ENCODE data around the gene PEAK1.
"Not testable (repeated sequence)": the region's sequence is repeated elsewhere in the genome, so short reads cannot be mapped to it uniquely, and the experiment has no call there.

Gene PEAK1

DNA sequence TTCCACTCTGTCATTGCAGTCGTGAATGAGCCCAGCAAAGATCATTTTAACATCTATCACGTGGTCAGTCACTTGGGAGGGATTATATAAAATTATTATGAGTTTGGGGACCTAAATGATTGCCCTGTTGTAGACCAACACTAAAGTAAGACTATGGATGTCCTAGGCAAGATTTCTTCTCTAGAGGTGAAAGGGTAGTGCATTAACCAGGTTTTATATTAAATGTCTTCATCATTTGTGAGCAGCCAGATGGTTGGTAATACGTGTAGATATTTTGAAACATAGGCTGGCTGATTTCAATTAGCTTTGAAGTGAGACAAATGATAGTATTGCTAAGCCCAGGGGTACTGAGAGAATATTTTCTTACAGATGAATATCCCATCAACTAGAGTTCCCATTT lies 198.7 kb downstream of the PEAK1 start:
- DNase-seq, result no peak

DNA sequence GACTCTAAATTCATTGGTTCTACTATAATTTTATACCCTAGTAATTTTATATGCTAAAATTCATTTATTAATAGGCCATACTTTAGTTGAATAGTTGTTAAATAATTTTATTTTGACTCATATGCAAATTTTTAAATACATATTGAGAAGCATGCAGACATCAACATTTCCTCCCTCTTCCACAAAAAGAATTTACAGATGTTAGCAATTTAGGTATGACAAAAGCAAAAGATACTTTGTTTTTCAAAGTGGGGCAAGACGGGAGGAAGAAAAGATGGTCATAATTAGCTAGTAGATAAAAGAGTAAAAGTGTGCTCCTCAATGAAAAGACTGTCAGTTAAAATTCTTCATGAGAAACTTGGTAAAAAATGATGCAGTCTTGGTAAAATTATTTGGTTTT lies 200.1 kb downstream of the PEAK1 start:
- DNase-seq, result no peak

DNA sequence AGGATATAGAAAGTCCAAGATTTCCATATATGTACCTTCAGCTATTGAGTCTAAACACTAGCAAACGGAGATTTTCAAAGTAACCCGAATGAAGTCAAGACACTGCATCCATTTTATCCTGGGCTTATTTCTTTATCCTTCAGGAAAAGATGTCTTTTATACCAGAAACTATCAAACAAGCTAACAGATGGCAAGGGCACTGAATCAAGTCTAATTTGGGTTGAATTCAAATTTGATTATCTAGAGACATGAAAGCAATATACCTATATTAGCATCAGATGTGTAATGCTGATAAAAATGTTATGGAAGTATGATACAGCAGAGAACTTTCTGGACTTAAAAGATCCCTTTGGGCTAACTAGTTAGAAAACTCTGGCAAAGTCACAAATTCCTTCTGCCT lies 210.7 kb downstream of the PEAK1 start:
- DNase-seq, result no peak

DNA sequence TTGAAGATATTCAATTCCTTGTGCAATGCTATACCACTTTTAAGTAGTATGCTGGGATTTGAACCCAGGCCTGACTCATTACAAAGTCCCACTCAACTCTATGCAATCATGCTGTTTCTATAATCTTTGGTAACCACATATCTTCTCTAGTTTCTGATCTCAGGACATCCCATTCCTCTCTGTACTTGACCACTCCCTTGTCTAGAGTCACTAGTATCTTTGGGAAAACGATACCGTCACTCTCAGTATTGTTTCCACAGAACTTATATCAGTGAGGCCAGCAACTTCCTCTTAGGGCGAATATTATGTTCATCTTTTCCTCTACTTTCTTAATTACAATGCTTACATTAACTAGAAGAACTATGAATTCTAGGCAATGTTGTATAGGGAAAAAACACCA lies 211.7 kb downstream of the PEAK1 start:
- DNase-seq, result no peak

DNA sequence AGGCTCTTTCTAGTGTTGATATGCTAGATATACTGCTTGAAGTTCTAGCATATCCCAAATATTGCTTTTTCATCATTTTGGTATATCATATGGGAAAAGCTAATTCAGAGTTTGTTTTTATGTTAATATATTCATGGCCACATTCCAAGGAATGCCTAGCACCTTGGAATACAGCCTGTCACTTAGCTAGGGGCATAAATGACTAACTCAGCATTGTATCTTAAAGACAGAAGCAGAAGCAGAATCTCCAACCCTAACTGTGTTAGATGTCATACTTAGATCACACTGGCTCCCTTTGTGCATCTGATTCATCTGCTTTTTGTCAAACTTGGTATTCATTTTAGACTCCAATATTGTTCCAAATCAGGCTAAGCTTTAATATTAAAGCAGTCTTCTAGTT lies 218.2 kb downstream of the PEAK1 start:
- DNase-seq, result no peak

DNA sequence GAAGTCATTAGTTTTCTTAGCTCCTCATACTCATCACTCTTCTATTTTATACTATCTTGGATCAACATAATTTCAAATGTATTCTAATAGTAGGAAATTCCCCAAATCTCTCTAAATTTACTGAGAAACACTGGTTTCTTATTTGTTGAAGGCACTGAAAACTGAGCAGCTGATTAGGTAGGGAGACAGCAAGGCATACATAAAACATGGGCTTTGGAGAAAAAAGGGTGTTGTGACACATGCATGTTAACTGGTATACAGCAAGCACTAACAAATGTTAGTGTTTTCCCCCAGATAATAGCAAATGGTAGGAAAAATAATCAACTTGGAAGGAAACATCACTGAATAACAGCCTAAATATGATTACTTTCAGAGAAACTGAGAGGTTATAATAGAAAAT lies 223.5 kb downstream of the PEAK1 start:
- no peak for DNase-seq

DNA sequence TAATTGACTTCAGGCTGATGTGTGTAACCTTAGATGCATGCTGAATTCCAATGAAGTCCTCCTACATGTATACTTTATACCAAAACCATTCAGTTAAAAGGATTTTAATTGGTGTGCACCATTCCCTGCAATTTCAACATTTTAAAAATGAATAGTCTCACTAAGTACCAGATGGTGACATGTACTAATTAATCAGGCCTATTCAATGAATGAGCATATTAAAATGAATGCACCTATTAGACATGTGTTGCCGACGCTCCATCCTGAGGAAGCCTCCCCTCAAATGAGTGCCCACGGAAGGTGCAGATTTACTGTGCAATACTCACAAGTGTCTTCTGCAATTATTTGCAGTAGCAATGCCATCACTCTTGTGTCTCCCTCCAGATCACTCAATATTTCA lies 224.3 kb downstream of the PEAK1 start:
- DNase-seq, result no peak

DNA sequence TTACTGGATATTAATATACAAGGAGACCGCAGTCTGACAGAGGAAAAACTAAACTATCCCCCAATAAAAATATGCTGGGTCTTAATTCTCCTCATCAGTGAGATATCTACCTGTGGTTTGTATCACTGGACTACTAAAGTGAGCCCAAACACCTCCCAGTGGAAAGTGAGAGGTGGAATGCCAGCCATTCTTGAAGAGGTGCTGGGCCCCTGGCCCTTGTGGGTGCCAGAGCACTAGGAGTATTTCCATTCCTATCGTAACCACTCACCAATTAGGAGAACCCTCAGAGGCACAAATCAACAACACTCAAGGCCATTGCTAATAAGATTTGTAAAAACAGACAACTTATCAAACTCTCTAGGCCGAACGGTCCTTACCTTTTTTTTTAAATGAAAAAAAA lies 227.5 kb downstream of the PEAK1 start:
- DNase-seq, result no peak

DNA sequence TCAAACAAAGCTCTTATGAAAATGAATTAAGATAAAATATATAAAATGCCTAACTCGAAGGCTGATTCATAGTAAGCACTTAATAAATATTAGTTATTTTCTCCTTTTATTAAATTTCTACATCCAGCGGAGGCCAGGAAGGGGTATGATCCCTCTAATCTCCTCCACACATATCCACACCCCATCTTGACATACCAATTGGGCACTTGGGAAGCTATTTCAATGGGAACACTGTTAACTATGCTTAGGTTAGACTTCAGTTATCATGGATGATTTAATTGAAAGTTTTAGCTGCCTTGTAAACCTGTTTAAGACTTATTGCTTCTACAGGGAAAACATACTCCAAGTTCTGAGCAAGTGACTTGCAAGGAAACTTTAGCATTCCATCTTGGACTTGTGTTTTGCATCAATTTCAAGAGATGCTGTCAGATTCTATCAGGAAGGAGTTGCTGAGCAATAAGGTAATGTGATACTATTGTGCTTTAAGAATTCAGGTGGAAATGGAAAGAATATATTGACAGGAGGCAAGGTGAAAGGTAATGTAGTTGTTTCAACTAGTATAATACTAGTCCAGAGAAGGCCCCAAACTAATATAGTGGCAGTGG lies 228.6 kb downstream of the PEAK1 start:
- no peak for DNase-seq

DNA sequence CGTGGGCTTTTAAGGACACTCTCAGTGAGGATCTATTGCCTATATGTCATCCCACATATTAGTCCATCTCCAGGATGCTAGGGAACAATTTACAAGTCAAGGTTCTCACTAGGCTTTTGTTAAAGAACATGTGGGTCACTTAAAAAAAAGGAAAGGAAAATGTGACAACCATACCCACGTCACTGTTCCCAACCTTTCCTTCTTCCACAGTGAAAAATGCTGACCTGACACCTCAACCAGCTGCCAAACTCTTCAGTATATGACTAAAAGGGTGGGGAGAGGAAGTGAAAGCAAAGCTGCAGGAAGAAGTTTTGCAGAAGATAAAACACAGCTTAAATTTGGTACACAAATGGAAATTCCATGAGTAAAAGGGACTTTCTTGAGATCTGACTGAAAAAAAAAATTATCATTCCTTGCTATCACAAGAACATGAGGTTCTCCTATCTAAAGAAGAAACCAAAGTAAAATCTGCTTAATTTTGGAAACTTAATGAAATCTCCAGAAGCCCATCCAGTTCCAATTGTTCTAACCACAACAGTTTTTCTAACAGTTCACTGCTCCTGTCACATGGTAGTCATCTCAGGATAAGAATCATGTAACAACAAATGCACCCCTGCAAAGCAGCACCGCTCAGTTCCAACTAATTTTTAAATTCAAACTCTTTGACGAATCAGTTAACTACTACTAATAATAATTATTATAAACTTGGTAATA lies 232.0 kb downstream of the PEAK1 start:
- peak; percentile 47 for DNase-seq

DNA sequence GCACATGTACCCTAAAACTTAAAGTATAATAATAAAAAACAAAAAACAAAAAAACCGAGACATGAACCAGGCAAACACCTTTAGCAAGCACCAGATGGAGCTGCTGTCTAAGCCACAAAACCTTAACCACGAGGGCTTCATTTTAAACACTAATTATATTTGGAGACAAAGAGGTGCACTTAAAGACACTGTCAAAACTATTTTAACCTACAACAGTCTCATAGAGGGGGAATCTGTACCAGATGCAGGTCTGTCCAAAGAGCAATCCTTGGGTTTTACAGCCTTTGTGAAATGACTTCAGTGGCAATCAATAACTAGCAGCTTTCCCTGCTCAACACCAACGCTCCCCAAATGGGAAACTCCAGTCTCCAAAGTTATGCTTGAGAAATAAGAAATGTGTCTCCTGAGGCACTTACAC lies 233.3 kb downstream of the PEAK1 start:
- DNase-seq, result no peak

DNA sequence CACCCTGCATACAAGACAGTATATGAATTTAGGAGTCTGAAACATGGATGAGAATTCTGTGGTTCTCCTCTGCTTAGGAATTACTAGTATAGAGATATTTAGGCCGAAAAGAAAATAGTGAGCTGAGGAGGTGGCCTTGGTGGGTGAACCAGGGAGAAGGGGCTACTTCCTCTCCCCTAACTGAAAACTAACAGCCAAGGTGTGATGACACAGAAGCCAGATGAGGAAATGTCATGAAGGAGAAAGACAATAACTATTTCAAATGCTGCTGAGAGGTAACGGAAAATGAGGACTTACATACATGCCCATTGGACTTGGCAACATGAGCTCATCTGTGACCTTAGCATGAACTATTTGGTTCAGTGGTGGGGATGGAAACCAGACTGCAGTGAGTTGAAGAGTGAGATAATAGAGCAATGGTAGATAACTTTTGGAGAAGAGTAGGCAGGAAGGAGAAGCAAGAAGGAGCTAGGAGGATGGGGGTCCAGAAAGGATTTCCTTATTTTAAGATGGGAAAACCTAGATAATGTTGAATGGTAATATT lies 234.6 kb downstream of the PEAK1 start:
- no peak for DNase-seq

DNA sequence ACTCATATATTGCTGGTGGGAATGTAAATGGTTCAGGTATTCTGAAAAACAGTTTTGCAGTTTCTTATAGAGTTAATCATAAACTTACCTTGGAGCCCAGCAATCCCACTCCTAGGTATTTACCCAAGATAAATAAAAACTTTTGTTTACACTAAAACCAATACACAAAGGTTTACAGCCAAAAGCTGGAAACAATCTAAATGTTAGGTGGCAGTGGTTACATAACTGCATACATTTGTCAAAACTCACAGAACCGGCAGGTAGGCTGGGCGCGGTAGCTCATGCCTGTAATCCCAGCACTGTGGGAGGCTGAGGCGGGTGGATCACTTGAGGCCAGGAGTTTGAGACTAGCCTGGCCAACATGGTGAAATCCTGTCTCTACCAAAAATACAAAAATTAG lies 235.6 kb downstream of the PEAK1 start:
- not testable (repeated sequence) for DNase-seq

DNA sequence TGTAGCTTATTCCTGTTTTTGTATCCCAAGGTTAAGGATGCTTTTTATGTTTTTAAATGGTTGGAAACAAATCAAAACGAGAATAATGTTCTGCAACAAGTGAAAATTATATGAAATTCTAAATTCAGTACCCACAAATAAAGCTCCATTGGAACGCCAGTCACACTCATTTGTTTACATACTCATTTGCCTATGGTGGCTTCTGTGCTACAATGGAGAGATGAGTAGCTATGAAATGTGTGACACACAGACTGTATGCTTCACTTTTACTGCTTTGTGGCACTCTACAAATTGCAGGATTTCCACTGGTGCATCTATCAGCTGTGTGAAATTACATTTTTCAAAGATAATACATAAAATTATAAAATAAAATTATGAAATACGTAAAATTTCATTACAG lies 236.8 kb downstream of the PEAK1 start:
- no peak for DNase-seq

DNA sequence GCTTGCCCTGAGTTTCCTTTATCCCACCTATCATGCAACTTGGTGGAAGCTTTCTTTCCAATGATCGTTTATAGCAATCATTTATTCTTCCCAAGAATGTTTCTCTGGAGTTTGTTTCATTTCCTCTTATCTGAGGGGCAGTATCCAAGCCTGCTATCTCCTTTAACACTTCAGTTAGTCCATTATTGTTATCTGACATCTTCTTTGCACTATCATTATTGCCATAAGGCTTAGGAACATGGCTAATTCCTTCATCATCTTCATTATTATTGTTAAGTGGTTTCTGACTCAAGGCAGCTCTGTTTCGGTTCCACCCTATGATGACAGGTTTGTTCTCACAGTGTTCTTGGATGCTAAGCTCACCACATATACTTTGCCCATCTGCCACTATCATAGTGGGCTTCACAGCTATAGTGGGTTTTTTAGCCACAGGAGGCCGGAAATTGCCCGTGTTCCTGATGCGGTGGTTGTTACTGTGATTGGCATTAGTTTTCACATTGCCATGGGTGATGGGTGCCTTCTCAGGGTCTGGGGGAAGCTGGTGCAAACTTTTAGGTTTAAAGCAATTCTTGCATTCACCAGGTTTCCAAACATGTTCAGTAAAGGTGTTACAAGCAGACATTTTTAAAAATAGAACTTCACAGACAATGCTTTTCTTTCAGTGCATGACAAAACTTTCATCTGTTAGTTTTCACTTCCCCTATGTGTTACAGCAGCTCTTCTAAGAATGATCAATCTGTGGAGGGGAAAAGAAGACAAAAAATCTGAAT lies 238.4 kb downstream of the PEAK1 start:
- DNase-seq, result no peak

DNA sequence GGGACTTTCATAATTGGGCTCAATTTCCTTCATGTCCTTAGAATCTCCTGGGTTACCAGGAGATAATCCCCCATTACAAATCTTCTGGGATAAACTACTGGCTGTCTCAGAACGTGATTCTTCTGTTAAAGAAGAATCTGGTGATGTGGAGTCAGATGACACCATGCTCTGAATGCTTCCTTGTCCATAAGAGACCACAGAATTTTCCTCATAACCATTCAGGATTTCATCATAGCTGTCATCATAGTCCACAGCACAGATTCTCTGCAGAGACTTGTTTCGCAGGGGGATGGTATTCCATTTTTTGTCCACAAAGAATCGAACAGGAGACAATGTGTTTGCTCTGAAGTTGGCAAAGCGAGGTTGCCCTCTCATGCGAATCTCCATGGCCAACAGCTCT lies 239.1 kb downstream of the PEAK1 start:
- no peak for DNase-seq

DNA sequence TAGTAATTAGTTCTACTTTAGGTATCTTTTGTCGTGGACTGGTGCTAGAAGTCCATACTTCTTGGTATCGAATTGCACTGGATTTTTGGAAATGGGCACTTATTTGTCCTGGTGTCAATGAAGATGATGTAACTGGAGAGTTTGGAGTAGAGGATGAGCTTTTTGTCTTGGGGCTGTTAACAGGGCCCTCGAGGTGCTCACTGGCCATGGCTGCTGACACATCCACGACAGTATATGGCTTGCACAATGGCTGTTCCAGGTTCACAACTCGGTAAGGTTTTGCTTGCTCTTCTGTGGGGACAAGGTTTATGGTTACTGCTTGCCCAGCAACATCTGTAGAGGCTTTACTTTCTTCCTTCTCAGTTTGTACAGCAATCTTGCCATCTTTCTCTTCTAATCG lies 239.6 kb downstream of the PEAK1 start:
- no peak for DNase-seq

DNA sequence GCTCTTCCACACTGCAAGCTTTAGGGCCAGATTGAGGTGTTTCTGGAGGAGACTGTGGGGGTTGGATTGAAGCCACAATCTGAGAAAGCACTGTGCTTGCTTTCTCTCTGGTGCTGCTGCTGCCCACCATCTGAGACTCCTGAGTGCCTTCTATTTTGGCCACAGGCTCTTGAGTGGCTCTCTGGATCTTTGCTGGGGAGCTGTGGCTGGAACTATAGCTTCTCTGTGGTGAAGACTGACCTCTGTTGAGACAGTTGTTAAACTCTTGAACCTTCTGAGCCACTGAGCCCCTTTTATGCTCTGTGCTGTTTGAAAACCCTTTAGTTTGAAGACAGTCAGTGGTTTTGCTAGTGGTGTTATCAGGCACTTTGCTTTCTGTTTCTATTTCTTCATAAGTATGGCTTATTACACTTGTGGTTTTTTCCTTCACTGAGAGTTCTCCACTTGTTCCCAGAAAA lies 240.3 kb downstream of the PEAK1 start:
- DNase-seq, result peak; percentile 19

DNA sequence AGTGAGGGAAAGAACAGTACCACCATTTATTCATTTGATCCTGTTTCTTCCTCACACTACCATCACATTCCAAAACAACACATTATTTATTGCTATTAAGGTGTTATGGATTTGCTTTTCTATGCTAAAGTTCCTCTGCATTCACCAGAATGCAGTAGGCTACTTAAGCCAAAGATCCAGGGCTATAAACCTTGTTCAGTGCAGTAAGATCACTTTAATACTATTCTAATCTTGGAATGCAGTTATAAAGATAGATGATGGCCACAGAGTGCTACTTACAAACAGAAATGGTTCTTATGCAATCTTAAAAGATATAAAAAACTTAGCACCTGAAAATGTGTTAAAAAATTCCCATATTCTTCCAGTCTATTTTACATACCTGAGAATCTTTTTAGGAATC lies 241.5 kb downstream of the PEAK1 start:
- DNase-seq, result no peak

DNA sequence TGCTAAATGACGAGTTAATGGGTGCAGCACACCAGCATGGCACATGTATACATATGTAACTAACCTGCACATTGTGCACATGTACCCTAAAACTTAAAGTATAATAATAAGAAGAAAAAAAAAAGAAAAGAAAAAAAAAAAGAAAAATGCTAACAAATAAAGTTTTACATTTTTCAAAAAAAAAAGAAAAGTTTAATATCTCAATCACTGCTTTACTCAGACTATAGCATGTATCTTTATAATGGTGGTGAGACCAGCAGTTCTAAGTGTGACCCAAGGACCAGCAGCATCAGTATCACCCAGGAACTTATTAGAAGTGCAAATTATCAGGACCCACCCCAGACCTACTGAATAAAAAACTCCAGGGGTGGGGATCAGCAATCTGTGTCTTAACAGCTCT lies 243.8 kb downstream of the PEAK1 start:
- DNase-seq, result not testable (repeated sequence)

DNA sequence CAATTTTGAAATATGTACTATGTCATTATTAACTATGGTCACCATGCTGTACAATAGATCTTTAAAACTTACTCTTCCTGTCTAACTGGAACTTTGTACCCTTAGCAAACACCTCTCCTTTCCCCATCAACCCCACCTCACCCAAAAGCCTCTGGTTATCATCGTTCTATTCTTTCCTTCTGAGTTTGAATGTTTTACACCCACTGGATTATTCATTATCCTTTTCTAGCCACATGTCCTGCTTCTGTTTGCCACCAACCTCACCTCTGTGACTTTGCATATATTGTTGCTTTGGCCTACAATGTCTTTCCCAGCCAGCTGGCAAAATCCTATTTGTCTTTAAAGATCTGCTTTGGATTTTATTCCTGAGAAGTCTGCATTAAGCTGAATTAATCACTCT lies 246.4 kb downstream of the PEAK1 start:
- no peak for DNase-seq

DNA sequence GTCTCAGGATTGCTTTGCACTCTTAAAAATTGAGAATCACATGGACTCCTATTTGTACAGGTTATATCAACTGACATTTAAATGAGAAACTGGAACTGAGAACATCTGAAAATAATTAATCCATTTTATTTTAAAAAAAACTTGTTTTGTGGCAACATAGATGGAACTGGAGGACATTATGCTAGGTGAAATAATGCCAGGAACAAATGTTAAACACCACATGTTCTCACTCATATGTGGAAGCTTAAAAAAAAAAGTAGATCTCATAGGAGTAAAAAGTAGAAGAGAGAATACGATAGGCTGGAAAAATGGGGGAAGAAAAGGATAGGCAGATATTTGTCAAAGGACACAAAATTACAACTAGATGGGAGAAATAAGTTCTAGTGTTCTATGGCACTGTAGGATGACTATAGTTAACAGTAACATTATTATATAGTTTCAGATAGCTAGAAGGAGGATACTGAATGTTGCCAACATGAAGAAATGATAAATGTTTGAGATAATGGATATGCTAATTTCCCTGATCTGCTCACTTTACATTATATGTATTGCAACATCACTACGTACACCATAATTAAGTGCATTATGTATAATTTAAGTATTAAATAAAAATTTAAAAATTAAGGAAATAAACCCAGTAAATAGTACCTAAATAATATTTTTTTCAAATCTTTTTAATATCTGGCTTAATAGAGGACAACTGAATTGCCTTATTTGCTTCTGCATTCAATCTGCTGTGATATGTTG lies 248.5 kb downstream of the PEAK1 start:
- no peak for DNase-seq

DNA sequence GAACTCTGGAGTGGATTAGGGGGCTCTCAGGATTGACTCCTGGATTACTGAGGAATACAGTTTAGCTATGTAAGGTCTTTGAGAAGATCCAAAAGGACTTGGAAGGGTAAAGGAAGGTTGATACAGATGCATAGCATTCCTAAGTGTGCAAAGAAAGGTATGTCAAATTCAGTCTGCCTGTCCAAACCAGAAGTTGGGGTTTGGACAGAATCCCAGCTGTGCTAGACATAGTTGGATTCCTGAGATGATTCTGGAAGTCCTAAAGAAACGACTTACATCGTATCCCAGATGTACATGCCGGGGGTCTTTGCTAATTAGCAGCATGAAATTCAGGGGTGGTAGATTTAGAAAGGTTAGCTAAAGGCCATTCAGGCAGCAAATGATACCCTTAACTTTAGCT lies 251.3 kb downstream of the PEAK1 start:
- no peak for DNase-seq

Measured in activated CD4-positive, alpha-beta T cell treated with anti-CD3 and anti-CD28 coated beads, Interleukin-2, Interleukin-6, amounts not matched to agents 100 ng/mL and 50 ng/mL, durations not matched to agents 16 hours and 8 hours (primary cell).